ENCODE measurements around the gene BRCA1. TPM values are rescaled to one million over a fixed set of nuclear protein-coding genes. Genes with fewer than 3 reads are reported as not detected.
A peak's percentile ranks its signal among the peaks of the same experiment; 100 is the strongest.
"Not testable (repeated sequence)": the region's sequence is repeated elsewhere in the genome, so short reads cannot be mapped to it uniquely, and the experiment has no call there.

The BRCA1 gene
- total RNA-seq, 2 donors from 2014 or later = 8.6 to 21.1 TPM

- no peaks in the 10 kb centered on the region for H3K27me3 ChIP-seq (replicated peaks; ENCODE audit: insufficient read depth)
- no peak for ATAC-seq (ENCODE audit: insufficient number of reproducible peaks, low FRiP score, low read depth)
- H3K36me3 ChIP-seq = peaks cover 7% of the 10 kb centered on the region
- H3K27ac ChIP-seq = no peak overlapping the region
- no peak for TF ChIP-seq CTCF (IDR thresholded peaks at IDR 0.05)
- H3K4me1 ChIP-seq (ENCODE audit: control insufficient read depth in 1 of 2, low read depth in 2 of 2) = peaks cover 0 to 9% of the 10 kb centered on the region in 2 donors
- no peak for DNase-seq (ENCODE audit: low spot score)
- no peak overlapping the region for H3K4me3 ChIP-seq
- H3K9me3 ChIP-seq = no peaks in the 10 kb centered on the region
These were observed 114.4 kb downstream of the BRCA1 start for GRCh38 chr17:43010667-43011308.

- no peaks in the 10 kb centered on the region for H3K27me3 ChIP-seq (replicated peaks; ENCODE audit: insufficient read depth)
- DNase-seq (ENCODE audit: low spot score) (no peak), ATAC-seq (ENCODE audit: insufficient number of reproducible peaks, low FRiP score, low read depth) (no peak)
- peak within 1 kb of the TSS; percentile 93 for H3K4me3 ChIP-seq
- H3K9me3 ChIP-seq = no peaks in the 10 kb centered on the region
- peaks cover 0 to 14% of the 10 kb centered on the region in 2 donors for H3K4me1 ChIP-seq (ENCODE audit: control insufficient read depth in 1 of 2, low read depth in 2 of 2)
- peaks cover 11% of the 10 kb centered on the region for H3K36me3 ChIP-seq
- TF ChIP-seq CTCF (IDR thresholded peaks at IDR 0.05) = peak; percentile 18
- peak within 1 kb of the TSS; percentile 85 to 89 for H3K27ac ChIP-seq
These were observed 118.3 kb downstream of the BRCA1 start, which contains the start of gene IFI35 for GRCh38 chr17:43006639-43007551. Gene IFI35 (plus strand): TSS chr17:43006784. CDS start chr17:43006948, 164 bp downstream.

GRCh38 chr17:43003542-43004172, 121.5 kb downstream of the BRCA1 start:
- ATAC-seq (ENCODE audit: insufficient number of reproducible peaks, low FRiP score, low read depth) = no peak
- TF ChIP-seq CTCF (IDR thresholded peaks at IDR 0.05) = no peak
- no peak overlapping the region for H3K4me3 ChIP-seq
- no peak for DNase-seq (ENCODE audit: low spot score)
- peaks cover 9 to 28% of the 10 kb centered on the region in 2 donors for H3K4me1 ChIP-seq (ENCODE audit: control insufficient read depth in 1 of 2, low read depth in 2 of 2)
- no peaks in the 10 kb centered on the region for H3K27me3 ChIP-seq (replicated peaks; ENCODE audit: insufficient read depth)
- no peaks in the 10 kb centered on the region for H3K9me3 ChIP-seq
- H3K27ac ChIP-seq = peak overlapping the region in 1 of 2 donors; percentile 23
- H3K36me3 ChIP-seq = peaks cover 27% of the 10 kb centered on the region

GRCh38 chr17:43000894-43001293, 124.3 kb downstream of the BRCA1 start:
- H3K27ac ChIP-seq; H3K9me3 ChIP-seq; H3K4me3 ChIP-seq; H3K27me3 ChIP-seq (replicated peaks; ENCODE audit: insufficient read depth); ATAC-seq (ENCODE audit: insufficient number of reproducible peaks, low FRiP score, low read depth); DNase-seq (ENCODE audit: low spot score): not testable (repeated sequence)
- peaks cover 14 to 26% of the 10 kb centered on the region in 2 donors for H3K4me1 ChIP-seq (ENCODE audit: control insufficient read depth in 1 of 2, low read depth in 2 of 2)
- H3K36me3 ChIP-seq = peaks cover 27% of the 10 kb centered on the region

- TF ChIP-seq CTCF (IDR thresholded peaks at IDR 0.05) = no peak
- no peak for ATAC-seq (ENCODE audit: insufficient number of reproducible peaks, low FRiP score, low read depth)
- no peak for DNase-seq (ENCODE audit: low spot score)
- Histone ChIP-seq H3K9me3 (no peaks in the 10 kb centered on the region), H3K4me1 (ENCODE audit: control insufficient read depth in 1 of 2, low read depth in 2 of 2) (peaks cover 14 to 26% of the 10 kb centered on the region in 2 donors), H3K4me3 (peak overlapping the region; percentile 90), H3K36me3 (peaks cover 27% of the 10 kb centered on the region), H3K27ac (peak overlapping the region; percentile 91 to 94), H3K27me3 (replicated peaks; ENCODE audit: insufficient read depth) (no peaks in the 10 kb centered on the region)
These were observed 126.1 kb downstream of the BRCA1 start for GRCh38 chr17:42999003-42999525.

Data from thoracic aorta (tissue), 2 donors.